Motor neuron (in vitro differentiated cells): Measurements from ENCODE around the gene SRRD. TPM values are rescaled to one million over a fixed set of nuclear protein-coding genes. Genes with fewer than 3 reads are reported as not detected.

Experiments used
- ATAC-seq, 8 experiments: fragments of 200-7000 bp; cut with Tn5 transposase; replicated peaks in 6 of 8; 2 replicates each; pipeline ENCODE4 v1.8.0; 2021; ENCODE audit warnings: mild to moderate bottlenecking in 8 of 8, moderate library complexity in 8 of 8
- H3K27ac ChIP-seq, 2 donors: fragments of 250-450 bp; sonication (Bioruptor Pico); 2 replicates each; pipeline ENCODE4 v1.9.0; 2021; ENCODE audit warnings: antibody characterized with exemption in 2 of 2, mild to moderate bottlenecking in 2 of 2, moderate library complexity in 1 of 2
- H3K4me1 ChIP-seq, 2 donors: fragments of 250-450 bp; sonication (Bioruptor Pico); replicated peaks in 1 of 2; 2 replicates each; pipeline ENCODE4 v1.6.1; 2021; ENCODE audit warnings: antibody characterized with exemption in 2 of 2, mild to moderate bottlenecking in 2 of 2, moderate library complexity in 1 of 2
- H3K4me3 ChIP-seq, 5 donors: fragments of 250-450 bp; sonication (Bioruptor Pico); 2 replicates each; pipeline ENCODE4 v1.9.0; 2021; ENCODE audit warnings: antibody characterized with exemption in 5 of 5, mild to moderate bottlenecking in 5 of 5, moderate library complexity in 4 of 5
- WGBS, 10 experiments: fragments of 450-650 bp; shearing (Covaris generic); methylation state at CpG; one replicate each; pipeline ENCODE4 v1.0.0; 2022; 5-methylcytosine and 5-hydroxymethylcytosine counted together
- in situ Hi-C, 9 experiments: fragments of 400-800 bp; cut with MboI; loops; one replicate each; pipeline ENCODE4 v1.15.0; 2021; ENCODE audit warnings: low sequenced_read_pairs in 9 of 9, low pct_unique_long_range_greater_than_20kb in 2 of 9; ENCODE audit not compliant: unreplicated experiment in 9 of 9
- total RNA-seq, 8 experiments: library from RNA; unstranded; fragments of 300-600 nt; gene quantifications; 2 replicates each; pipeline versions ENCODE4 v1.2.3 to v1.2.4, GENCODE V29; 2022

Gene SRRD
- total RNA-seq, 8 experiments from 2014 or later: 8.4 to 21.2 (median 13.6) TPM

- peak overlapping the region in 1 of 2 donors; percentile 60 for H3K27ac ChIP-seq
- no peak overlapping the region for H3K4me3 ChIP-seq
- no peak for ATAC-seq
- in situ Hi-C loops: loop anchor here in 3 of 9 experiments (25.0 kb wide), 1 partner anchor 100 kb away; no protein-coding TSS in a partner anchor
- H3K4me1 ChIP-seq: peaks cover 30 to 34% of the 10 kb centered on the region in 2 donors
- 67 to 100% (median 100%) methylated on average over 1 to 4 of the region's 5 CpGs; no CpG with 5 or more reads in 4 of the 10 experiments for WGBS, 10 experiments
Measured at GRCh38 chr22:26462051-26462450, 21.6 kb upstream of the SRRD start.

GRCh38 chr22:26462641-26463040 is 21.0 kb upstream of the SRRD start:
- peak overlapping the region in 1 of 2 donors; percentile 73 for H3K27ac ChIP-seq
- 30 to 100% (median 47%) methylated on average over 1 to 3 of the region's 3 CpGs; no CpG with 5 or more reads in 3 of the 10 experiments for WGBS, 10 experiments
- in situ Hi-C loops: loop anchor here in 3 of 9 experiments (25.0 kb wide), 1 partner anchor 100 kb away; no protein-coding TSS in a partner anchor
- peaks cover 30 to 34% of the 10 kb centered on the region in 2 donors for H3K4me1 ChIP-seq
- peak in 5 of 8 experiments; percentile 58 to 85 (median 68) for ATAC-seq
- no peak overlapping the region for H3K4me3 ChIP-seq

DNA sequence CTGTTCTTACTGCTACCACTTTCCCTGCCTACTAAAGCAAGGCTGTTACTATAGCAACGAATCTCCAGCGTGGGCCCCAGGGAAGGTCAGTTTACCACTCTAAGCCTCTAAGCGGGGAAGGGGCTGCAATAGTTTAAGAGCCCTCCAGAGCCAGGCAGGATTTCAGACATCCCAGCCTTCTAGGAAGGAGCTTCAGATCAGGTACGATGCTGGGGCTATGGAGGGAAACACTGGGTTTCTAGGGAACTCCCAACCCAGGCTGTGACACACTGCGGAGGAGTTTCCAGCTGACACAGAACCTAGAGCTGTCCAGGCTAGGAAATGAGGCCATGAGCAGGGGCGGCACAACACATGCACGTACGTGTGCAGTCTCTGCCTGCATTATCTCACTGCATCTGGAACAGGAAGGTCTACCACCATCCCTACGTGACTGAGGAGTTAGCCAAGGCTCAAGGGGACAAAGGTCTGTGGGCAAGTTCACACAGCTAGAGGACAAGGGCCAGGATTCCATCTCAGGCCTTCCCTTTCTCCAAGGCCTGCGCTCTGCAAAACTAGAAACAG is 20.5 kb upstream of the SRRD start:
- Histone ChIP-seq H3K4me1 (peaks cover 30 to 34% of the 10 kb centered on the region in 2 donors), H3K4me3 (no peak overlapping the region), H3K27ac (peak overlapping the region; percentile 64 to 73)
- 0 to 100% (median 57%) methylated on average over 1 to 8 of the region's 10 CpGs; no CpG with 5 or more reads in 1 of the 10 experiments for WGBS, 10 experiments
- ATAC-seq: peak in 6 of 8 experiments; percentile 10 to 81 (median 72)
- in situ Hi-C loops: loop anchor here in 3 of 9 experiments (25.0 kb wide), 1 partner anchor 101 kb away; no protein-coding TSS in a partner anchor

DNA sequence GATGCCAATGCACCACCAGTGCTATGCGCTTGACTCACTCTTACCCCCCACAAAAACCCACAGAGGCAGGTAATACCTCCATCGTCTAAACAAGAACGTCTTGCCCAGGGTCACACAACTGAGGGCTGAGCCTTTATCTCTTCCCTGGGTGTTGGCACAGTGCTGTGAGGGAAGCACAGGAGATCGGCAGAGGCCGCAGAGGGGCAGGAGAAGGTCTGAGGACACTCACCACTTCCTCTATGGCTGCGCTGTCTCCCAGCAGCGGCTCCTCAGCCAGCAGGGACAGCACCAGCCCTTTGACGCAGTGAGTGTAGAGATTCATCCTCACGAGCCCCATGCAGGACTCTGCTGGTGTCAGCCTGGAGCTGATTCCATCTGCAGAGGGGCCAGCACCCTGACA is 20.0 kb upstream of the SRRD start:
- ATAC-seq: no peak
- WGBS, 10 experiments: 71 to 86% (median 80%) methylated on average over 1 to 5 of the region's 9 CpGs; no CpG with 5 or more reads in 5 of the 10 experiments
- Histone ChIP-seq H3K27ac (peak overlapping the region; percentile 64 to 73), H3K4me3 (no peak overlapping the region), H3K4me1 (peaks cover 30 to 34% of the 10 kb centered on the region in 2 donors)
- in situ Hi-C loops: loop anchor here in 3 of 9 experiments (25.0 kb wide), 1 partner anchor 101 kb away; no protein-coding TSS in a partner anchor

DNA sequence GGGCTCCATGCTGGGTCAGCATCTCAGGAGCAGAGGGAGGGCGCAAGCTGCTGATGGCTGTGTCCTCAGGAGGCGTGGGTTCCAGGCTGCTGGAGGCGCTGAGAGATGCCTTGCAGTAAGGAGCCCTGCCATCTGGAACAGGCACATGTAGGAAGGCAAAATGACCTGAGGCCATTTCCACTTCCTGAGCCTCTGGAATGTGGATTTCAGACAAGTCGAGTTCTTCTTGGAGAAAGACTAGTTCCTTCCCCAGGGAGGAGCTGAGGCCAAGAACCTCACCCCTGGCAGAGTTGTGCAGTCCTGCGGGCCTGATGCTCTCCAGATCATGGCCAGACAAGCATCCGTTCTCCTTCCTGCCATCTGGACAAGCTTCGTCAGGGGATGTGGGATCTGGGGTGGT is 19.4 kb upstream of the SRRD start:
- WGBS, 10 experiments: 94 to 100% (median 100%) methylated on average over 1 to 3 of the region's 7 CpGs; no CpG with 5 or more reads in 7 of the 10 experiments
- in situ Hi-C loops: loop anchor here in 3 of 9 experiments (25.0 kb wide), 1 partner anchor 102 kb away; no protein-coding TSS in a partner anchor
- Histone ChIP-seq H3K4me1 (peaks cover 30 to 34% of the 10 kb centered on the region in 2 donors), H3K27ac (peak overlapping the region in 1 of 2 donors; percentile 73), H3K4me3 (no peak overlapping the region)
- ATAC-seq: peak in 3 of 8 experiments; percentile 24 to 50 (median 41)

GRCh38 chr22:26466196-26466595 is 17.5 kb upstream of the SRRD start:
- no peak for ATAC-seq
- H3K4me1 ChIP-seq: peaks cover 26 to 29% of the 10 kb centered on the region in 2 donors
- 17 to 100% (median 97%) methylated on average over 1 to 4 of the region's 5 CpGs; no CpG with 5 or more reads in 3 of the 10 experiments for WGBS, 10 experiments
- in situ Hi-C loops: loop anchor here in 3 of 9 experiments (25.0 kb wide), 1 partner anchor 104 kb away; no protein-coding TSS in a partner anchor
- H3K4me3 ChIP-seq: no peak overlapping the region
- no peak overlapping the region for H3K27ac ChIP-seq

GRCh38 chr22:26470807-26471206 is 12.9 kb upstream of the SRRD start:
- Histone ChIP-seq H3K27ac (no peak overlapping the region), H3K4me3 (no peak overlapping the region), H3K4me1 (no peaks in the 10 kb centered on the region)
- in situ Hi-C loops: loop anchor here in 3 of 9 experiments (25.0 kb wide), 1 partner anchor 109 kb away; no protein-coding TSS in a partner anchor
- WGBS, 10 experiments: 94 to 100% methylated on average over 1 to 2 of the region's 2 CpGs; no CpG with 5 or more reads in 8 of the 10 experiments
- ATAC-seq: no peak

DNA sequence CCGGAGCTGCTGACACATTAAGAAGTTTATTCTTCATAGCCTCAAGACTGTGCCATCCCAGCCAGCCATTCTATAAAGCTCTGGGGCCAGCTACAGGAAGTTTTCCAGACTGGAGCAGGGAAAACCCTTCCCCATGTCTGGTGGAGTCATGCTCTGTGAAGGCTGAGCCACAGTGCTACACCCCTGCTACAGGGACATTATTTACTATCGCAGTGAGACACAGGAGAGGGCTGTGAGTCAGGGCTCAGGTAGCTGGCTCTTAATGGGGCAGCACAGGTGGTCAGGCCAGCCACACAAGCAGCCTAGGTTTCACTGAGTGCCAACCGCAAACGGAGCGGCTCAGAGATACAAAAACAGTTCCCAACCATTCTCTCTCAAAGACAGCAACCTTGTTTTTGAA is 12.2 kb upstream of the SRRD start:
- in situ Hi-C loops: loop anchor here in 3 of 9 experiments (25.0 kb wide), 1 partner anchor 109 kb away; no protein-coding TSS in a partner anchor
- WGBS, 10 experiments: 0 to 93% (median 70%) methylated on average over 1 to 4 of the region's 5 CpGs; no CpG with 5 or more reads in 4 of the 10 experiments
- no peaks in the 10 kb centered on the region for H3K4me1 ChIP-seq
- no peak overlapping the region for H3K4me3 ChIP-seq
- no peak overlapping the region for H3K27ac ChIP-seq
- ATAC-seq: peak in 3 of 8 experiments; percentile 19 to 92 (median 89)

GRCh38 chr22:26474682-26475081 is 9.0 kb upstream of the SRRD start:
- H3K27ac ChIP-seq: no peak overlapping the region
- no peak overlapping the region for H3K4me3 ChIP-seq
- in situ Hi-C loops: loop anchor here in 3 of 9 experiments (25.0 kb wide), 1 partner anchor 112 kb away; no protein-coding TSS in a partner anchor
- ATAC-seq: peak in 2 of 8 experiments; percentile 54 to 55
- H3K4me1 ChIP-seq: peaks cover 7 to 13% of the 10 kb centered on the region in 2 donors

DNA sequence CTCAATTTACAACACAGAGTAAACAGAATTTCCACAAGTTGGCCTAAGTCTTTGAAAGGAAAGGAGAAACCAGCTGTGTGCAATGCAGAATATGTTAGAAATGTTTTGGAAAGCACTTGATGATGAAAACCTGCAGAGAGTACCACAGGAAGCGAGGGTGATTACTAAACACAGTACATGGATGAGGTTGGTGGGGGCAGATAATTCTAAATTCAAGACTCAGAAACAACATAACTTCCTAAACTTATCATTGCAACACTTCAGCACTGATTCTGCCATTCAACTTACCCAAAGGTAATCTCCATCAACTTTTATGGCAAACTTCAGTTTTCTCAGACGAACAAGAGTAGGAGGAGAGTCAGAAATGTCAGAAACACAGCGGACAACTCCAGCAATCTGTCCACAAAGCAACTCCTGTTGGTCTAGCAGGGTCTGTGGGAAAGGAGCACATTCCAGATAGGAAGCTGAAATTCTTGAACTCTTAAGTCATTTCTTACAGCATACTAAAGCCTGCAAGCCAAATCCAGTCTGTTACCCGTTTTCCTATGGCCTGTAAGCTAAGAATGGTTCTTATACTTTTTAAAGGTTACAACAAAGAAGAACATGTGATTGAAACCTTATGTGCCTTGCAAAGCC is 6.9 kb upstream of the SRRD start:
- Histone ChIP-seq H3K4me3 (no peak overlapping the region), H3K27ac (no peak overlapping the region), H3K4me1 (peaks cover 27 to 32% of the 10 kb centered on the region in 2 donors)
- in situ Hi-C loops: no loop called here
- no peak for ATAC-seq
- 64 to 100% (median 91%) methylated on average over 1 to 4 of the region's 4 CpGs for WGBS, 10 experiments

- in situ Hi-C loops: no loop called here
- H3K4me1 ChIP-seq: peaks cover 30 to 37% of the 10 kb centered on the region in 2 donors
Measured at GRCh38 chr22:26477341-26477731, 6.3 kb upstream of the SRRD start.

GRCh38 chr22:26479043-26479791 is 4.5 kb upstream of the SRRD start:
- Histone ChIP-seq H3K4me1 (peaks cover 35 to 44% of the 10 kb centered on the region in 2 donors), H3K27ac (peak overlapping the region in 1 of 2 donors; percentile 61), H3K4me3 (peak overlapping the region; percentile 16 to 28 (median 21))
- in situ Hi-C loops: no loop called here
- no peak for ATAC-seq
- WGBS, 10 experiments: 47 to 86% (median 69%) methylated on average over 1 to 12 of the region's 12 CpGs

More at GRCh38 chr22:26477341-26477731, 6.3 kb upstream of the SRRD start:
- H3K4me3 ChIP-seq: no peak overlapping the region
- WGBS, 10 experiments: 0 to 100% (median 45%) methylated on average over 1 to 3 of the region's 4 CpGs; no CpG with 5 or more reads in 3 of the 10 experiments
- no peak overlapping the region for H3K27ac ChIP-seq
- no peak for ATAC-seq
